Measurements from ENCODE around the gene PEBP1. TPM values are rescaled to one million over a fixed set of nuclear protein-coding genes. Genes with fewer than 3 reads are reported as not detected.
"Not testable (repeated sequence)": the region's sequence is repeated elsewhere in the genome, so short reads cannot be mapped to it uniquely, and the experiment has no call there.

Gene PEBP1
- total and polyA plus RNA-seq, 2 of the 4 experiments (the other 2 are of a cell fraction) = 129 to 161 TPM

GRCh38 chr12:118127867-118128266 is 8.1 kb upstream of the PEBP1 start:
- Histone ChIP-seq H4K8ac (ENCODE audit: low read depth in 2 of 2, low read length in 2 of 2) (no peak overlapping the region), H3K36me3 (ENCODE audit: control insufficient read depth, insufficient read depth, low read length) (no peaks in the 10 kb centered on the region), H4K20me1 (ENCODE audit: insufficient read depth, low read length) (no peaks in the 10 kb centered on the region), H2BK5ac (ENCODE audit: low read depth, low read length, poor library complexity, severe bottlenecking) (no peak overlapping the region), H3K4me2 (ENCODE audit: low read depth, low read length) (no peak overlapping the region), H3K27me3 (ENCODE audit: control insufficient read depth, insufficient read depth, low read length) (no peaks in the 10 kb centered on the region), H2AK9ac (replicated peaks; ENCODE audit: low read depth, low read length, poor library complexity) (no peak overlapping the region), H4K91ac (ENCODE audit: insufficient read depth, low read depth, low read length) (no peak overlapping the region), H2BK120ac (ENCODE audit: low read depth, low read length) (no peak overlapping the region), H3K4me1 (ENCODE audit: control insufficient read depth, insufficient read depth, low read length) (no peaks in the 10 kb centered on the region), H3K23ac (ENCODE audit: low read depth, low read length) (no peak overlapping the region), H3K56ac (ENCODE audit: extremely low read depth, insufficient read depth, low read length) (no peak overlapping the region), H4K5ac (ENCODE audit: low read depth, low read length) (no peak overlapping the region), H2AFZ (replicated peaks; ENCODE audit: low read length, poor library complexity) (no peak overlapping the region), H3K9ac (ENCODE audit: low read depth, low read length) (no peak overlapping the region), H2BK20ac (ENCODE audit: low read depth, low read length) (no peak overlapping the region), H3K9me3 (ENCODE audit: control insufficient read depth, insufficient read depth, low read length) (no peaks in the 10 kb centered on the region), H3K18ac (ENCODE audit: low read depth, low read length) (no peak overlapping the region), H3K4ac (ENCODE audit: low read depth, low read length) (no peak overlapping the region), H3K14ac (replicated peaks; ENCODE audit: low read depth, low read length) (no peak overlapping the region), H3K79me1 (ENCODE audit: low read depth in 1 of 2, low read length in 2 of 2) (no peaks in the 10 kb centered on the region), H3K4me3 (ENCODE audit: insufficient read depth, low read depth, low read length) (no peak overlapping the region), H3K27ac (ENCODE audit: insufficient read depth, low read length) (no peak overlapping the region), H3K9me1 (ENCODE audit: insufficient read depth, low read length) (no peaks in the 10 kb centered on the region), H2BK15ac (ENCODE audit: low read depth, low read length) (no peak overlapping the region), H2AK5ac (ENCODE audit: low read depth, low read length) (no peak overlapping the region)
- DNase-seq = no peak
- ChIA-PET CTCF (no interaction called here), POLR2A (ENCODE audit: unreplicated experiment) (no interaction called here)
- WGBS, 2 experiments (ENCODE audit: extremely low coverage in 2 of 2, insufficient read length in 1 of 2) = no CpG with 5 or more reads among the region's 5 CpGs
- no TSS peak for BruUV-seq (replicated peaks)
- no peak for ATAC-seq (ENCODE audit: low read depth)
- intact Hi-C loops (cut with micrococcal nuclease) = no loop called here
- TF ChIP-seq USF2 (IDR thresholded peaks at IDR 0.05; ENCODE audit: low read depth, low read length) = no peak
- no peak for TF ChIP-seq MAFK (IDR thresholded peaks at IDR 0.05; ENCODE audit: low read depth, low read length)
- TF ChIP-seq CTCF (conservative IDR thresholded peaks at IDR 0.05; ENCODE audit: low read depth, low read length) = no peak
- TF ChIP-seq RCOR1 (IDR thresholded peaks at IDR 0.05; ENCODE audit: insufficient replicate concordance, low read length) = no peak
- in situ Hi-C loops (cut with MboI; ENCODE audit: low sequenced_read_pairs) = loop anchor here (25.0 kb wide), 1 partner anchor 266 kb away; no protein-coding TSS in a partner anchor
- dilution Hi-C loops (cut with HindIII; ENCODE audit: low sequenced_read_pairs, unreplicated experiment) = no loop called here

GRCh38 chr12:118129436-118129835 is 6.5 kb upstream of the PEBP1 start:
- H3K9ac ChIP-seq (ENCODE audit: low read depth, low read length); H3K4ac ChIP-seq (ENCODE audit: low read depth, low read length); POLR2A ChIA-PET (ENCODE audit: unreplicated experiment); H3K27ac ChIP-seq (ENCODE audit: insufficient read depth, low read length); H3K79me1 ChIP-seq (ENCODE audit: low read depth in 1 of 2, low read length in 2 of 2); H4K8ac ChIP-seq (ENCODE audit: low read depth in 2 of 2, low read length in 2 of 2); BruUV-seq (replicated peaks); H2AK9ac ChIP-seq (replicated peaks; ENCODE audit: low read depth, low read length, poor library complexity); H2BK15ac ChIP-seq (ENCODE audit: low read depth, low read length); intact Hi-C loops (cut with micrococcal nuclease); dilution Hi-C loops (cut with HindIII; ENCODE audit: low sequenced_read_pairs, unreplicated experiment); H4K5ac ChIP-seq (ENCODE audit: low read depth, low read length); H4K20me1 ChIP-seq (ENCODE audit: insufficient read depth, low read length); ATAC-seq (ENCODE audit: low read depth); H3K9me1 ChIP-seq (ENCODE audit: insufficient read depth, low read length); H3K18ac ChIP-seq (ENCODE audit: low read depth, low read length); H2AK5ac ChIP-seq (ENCODE audit: low read depth, low read length); H4K91ac ChIP-seq (ENCODE audit: insufficient read depth, low read depth, low read length); CTCF ChIA-PET; H2BK20ac ChIP-seq (ENCODE audit: low read depth, low read length); H3K4me1 ChIP-seq (ENCODE audit: control insufficient read depth, insufficient read depth, low read length); H3K14ac ChIP-seq (replicated peaks; ENCODE audit: low read depth, low read length); H2BK120ac ChIP-seq (ENCODE audit: low read depth, low read length); H3K4me2 ChIP-seq (ENCODE audit: low read depth, low read length); H3K23ac ChIP-seq (ENCODE audit: low read depth, low read length); DNase-seq; H3K56ac ChIP-seq (ENCODE audit: extremely low read depth, insufficient read depth, low read length); H3K27me3 ChIP-seq (ENCODE audit: control insufficient read depth, insufficient read depth, low read length); H3K36me3 ChIP-seq (ENCODE audit: control insufficient read depth, insufficient read depth, low read length); H2AFZ ChIP-seq (replicated peaks; ENCODE audit: low read length, poor library complexity); H3K9me3 ChIP-seq (ENCODE audit: control insufficient read depth, insufficient read depth, low read length); H2BK5ac ChIP-seq (ENCODE audit: low read depth, low read length, poor library complexity, severe bottlenecking); H3K4me3 ChIP-seq (ENCODE audit: insufficient read depth, low read depth, low read length): not testable (repeated sequence)
- in situ Hi-C loops (cut with MboI; ENCODE audit: low sequenced_read_pairs) = loop anchor here (25.0 kb wide), 1 partner anchor 267 kb away; no protein-coding TSS in a partner anchor
- WGBS, 2 experiments (ENCODE audit: extremely low coverage in 2 of 2, insufficient read length in 1 of 2) = no CpG with 5 or more reads among the region's 5 CpGs

Data from IMR-90 (cell line).